Stomach (tissue), 4 donors: ENCODE results near the gene ARFGEF3.

ENCODE experiments used
- CTCF ChIP-seq, 7 experiments: fragments of 450-650 bp in 4 of 7; fragments of 200-600 bp in 3 of 7; sonication (generic) in 3 of 7; IDR thresholded peaks; one replicate each; pipeline ENCODE4 v1.5.1; 2016 to 2019; ENCODE audit warnings: antibody characterized with exemption in 7 of 7, control low read depth in 2 of 7, mild to moderate bottlenecking in 1 of 7
- EP300 ChIP-seq: sonication (generic); formaldehyde crosslinking; IDR thresholded peaks from one replicate; pipeline ENCODE4 v1.6.1; 2017; ENCODE audit warnings: antibody characterized with exemption
- POLR2A ChIP-seq, 4 donors: fragments of 450-650 bp; IDR thresholded peaks; one replicate each; pipeline ENCODE4 v1.6.1; 2016; ENCODE audit warnings: antibody characterized with exemption in 4 of 4, control low read depth in 2 of 4, mild to moderate bottlenecking in 1 of 4, moderate library complexity in 1 of 4
- POLR2AphosphoS5 ChIP-seq, 3 donors: sonication (generic); formaldehyde crosslinking; IDR thresholded peaks; one replicate each; pipeline ENCODE4 v1.6.1; 2016; ENCODE audit warnings: antibody characterized with exemption in 3 of 3

GRCh38 chr6:138258197-138258596, 96.5 kb downstream of the ARFGEF3 start:
- no peak for TF ChIP-seq POLR2A (IDR thresholded peaks at IDR 0.05)
- no peak for TF ChIP-seq CTCF (IDR thresholded peaks at IDR 0.05)
- no peak for TF ChIP-seq POLR2AphosphoS5 (IDR thresholded peaks at IDR 0.05)
- no peak for TF ChIP-seq EP300
